ENCODE measurements around the gene P2RY11. TPM values are rescaled to one million over a fixed set of nuclear protein-coding genes. Genes with fewer than 3 reads are reported as not detected.
A peak's percentile ranks its signal among the peaks of the same experiment; 100 is the strongest.

P2RY11 gene
- total RNA-seq, 2 experiments from 2014 or later = 59.0 to 62.1 TPM

GRCh38 chr19:10110972-10111317 lies 548 bp upstream of the P2RY11 start:
- CTCF ChIA-PET = interaction anchor here (0.8 to 8.9 kb wide), 4 partner anchors 10 to 37 kb away, joined by 3 to 128 read pairs (median 23); partner anchors contain the start of gene ANGPTL6
- intact Hi-C loops (cut with micrococcal nuclease) = no loop called here
- no peak for ATAC-seq

GRCh38 chr19:10112037-10112761 lies 706 bp downstream of the P2RY11 start:
- CTCF ChIA-PET = interaction anchor here (0.6 to 8.9 kb wide), 8 partner anchors 9 to 85 kb away, joined by 3 to 128 read pairs (median 3); partner anchors contain the start of genes ANGPTL6 and DNMT1
- peak overlapping the region; percentile 97 for H3K27ac Mint-ChIP-seq
- POLR2A ChIA-PET = interaction anchor here (0.6 to 27.0 kb wide), 6 partner anchors 2 to 144 kb away, joined by 3 to 521 read pairs (median 4); partner anchors contain the start of genes ANGPTL6, DNMT1, EIF3G and P2RY11
- no peaks in the 10 kb centered on the region for H3K9me3 Mint-ChIP-seq
- H3K4me1 Mint-ChIP-seq (ENCODE audit: low read depth) = peaks cover 56% of the 10 kb centered on the region
- intact Hi-C loops (cut with micrococcal nuclease) = loop anchor here (2.0 kb wide), 1 partner anchor 37 kb away; no protein-coding TSS in a partner anchor
- DNase-seq (peak; percentile 87), ATAC-seq (peak; percentile 45)
- peaks cover 78% of the 10 kb centered on the region for H3K36me3 Mint-ChIP-seq (ENCODE audit: low read depth)
- no peaks in the 10 kb centered on the region for H3K27me3 Mint-ChIP-seq
- peak overlapping the region; percentile 85 for H3K4me3 Mint-ChIP-seq
- TF ChIP-seq CTCF (IDR thresholded peaks at IDR 0.05) = no peak

More at GRCh38 chr19:10110972-10111317, 548 bp upstream of the P2RY11 start:
- Mint-ChIP-seq H3K4me1 (ENCODE audit: low read depth) (peaks cover 57% of the 10 kb centered on the region), H3K36me3 (ENCODE audit: low read depth) (peaks cover 76% of the 10 kb centered on the region), H3K27ac (peak overlapping the region; percentile 97), H3K4me3 (peak overlapping the region; percentile 97), H3K9me3 (no peaks in the 10 kb centered on the region), H3K27me3 (no peaks in the 10 kb centered on the region)
- no peak for DNase-seq
- no peak for TF ChIP-seq CTCF (IDR thresholded peaks at IDR 0.05)
- POLR2A ChIA-PET = interaction anchor here (0.9 to 27.0 kb wide), 4 partner anchors 4 to 83 kb away, joined by 3 to 521 read pairs (median 262); partner anchors contain the start of genes ANGPTL6, EIF3G, P2RY11 and PPAN

- intact Hi-C loops (cut with micrococcal nuclease) = loop anchor here (2.0 kb wide), 1 partner anchor 38 kb away; no protein-coding TSS in a partner anchor
- Mint-ChIP-seq H3K27me3 (no peaks in the 10 kb centered on the region), H3K9me3 (no peaks in the 10 kb centered on the region), H3K36me3 (ENCODE audit: low read depth) (peaks cover 74% of the 10 kb centered on the region), H3K4me3 (peak overlapping the region; percentile 85), H3K4me1 (ENCODE audit: low read depth) (peaks cover 54% of the 10 kb centered on the region), H3K27ac (peak overlapping the region; percentile 97)
- POLR2A ChIA-PET = interaction anchor here (0.6 to 27.0 kb wide), 11 partner anchors 2 to 182 kb away, joined by 3 to 521 read pairs (median 5); partner anchors contain the start of genes ANGPTL6, DNMT1, EIF3G and P2RY11
- TF ChIP-seq CTCF (IDR thresholded peaks at IDR 0.05) = peak; percentile 70
- ATAC-seq = peak; percentile 32
- CTCF ChIA-PET = interaction anchor here (0.6 to 8.9 kb wide), 9 partner anchors 9 to 182 kb away, joined by 3 to 128 read pairs (median 3); partner anchors contain the start of genes ANGPTL6 and DNMT1
- DNase-seq = peak; percentile 80
These were observed 1.6 kb downstream of the P2RY11 start for GRCh38 chr19:10112895-10113591.

- ChIA-PET CTCF (interaction anchor here (0.7 to 8.9 kb wide), 8 partner anchors 8 to 182 kb away, joined by 3 to 128 read pairs (median 4); partner anchors contain the start of genes ANGPTL6 and DNMT1), POLR2A (interaction anchor here (0.6 to 23.2 kb wide), 11 partner anchors 14 to 183 kb away, joined by 3 to 521 read pairs (median 4); partner anchors contain the start of genes ANGPTL6, DNMT1, P2RY11 and PPAN)
- Mint-ChIP-seq H3K4me1 (ENCODE audit: low read depth) (peaks cover 53% of the 10 kb centered on the region), H3K27ac (peak overlapping the region; percentile 97), H3K9me3 (no peaks in the 10 kb centered on the region), H3K27me3 (no peaks in the 10 kb centered on the region), H3K36me3 (ENCODE audit: low read depth) (peaks cover 72% of the 10 kb centered on the region), H3K4me3 (peak overlapping the region; percentile 15)
- intact Hi-C loops (cut with micrococcal nuclease) = loop anchor here (2.0 kb wide), 1 partner anchor 39 kb away; no protein-coding TSS in a partner anchor
- no peak for TF ChIP-seq CTCF (IDR thresholded peaks at IDR 0.05)
- DNase-seq (peak; percentile 31), ATAC-seq (no peak)
These were observed 2.1 kb downstream of the P2RY11 start for GRCh38 chr19:10113592-10113963.
